ENCODE data around the gene PARP3.

Gene PARP3

DNA sequence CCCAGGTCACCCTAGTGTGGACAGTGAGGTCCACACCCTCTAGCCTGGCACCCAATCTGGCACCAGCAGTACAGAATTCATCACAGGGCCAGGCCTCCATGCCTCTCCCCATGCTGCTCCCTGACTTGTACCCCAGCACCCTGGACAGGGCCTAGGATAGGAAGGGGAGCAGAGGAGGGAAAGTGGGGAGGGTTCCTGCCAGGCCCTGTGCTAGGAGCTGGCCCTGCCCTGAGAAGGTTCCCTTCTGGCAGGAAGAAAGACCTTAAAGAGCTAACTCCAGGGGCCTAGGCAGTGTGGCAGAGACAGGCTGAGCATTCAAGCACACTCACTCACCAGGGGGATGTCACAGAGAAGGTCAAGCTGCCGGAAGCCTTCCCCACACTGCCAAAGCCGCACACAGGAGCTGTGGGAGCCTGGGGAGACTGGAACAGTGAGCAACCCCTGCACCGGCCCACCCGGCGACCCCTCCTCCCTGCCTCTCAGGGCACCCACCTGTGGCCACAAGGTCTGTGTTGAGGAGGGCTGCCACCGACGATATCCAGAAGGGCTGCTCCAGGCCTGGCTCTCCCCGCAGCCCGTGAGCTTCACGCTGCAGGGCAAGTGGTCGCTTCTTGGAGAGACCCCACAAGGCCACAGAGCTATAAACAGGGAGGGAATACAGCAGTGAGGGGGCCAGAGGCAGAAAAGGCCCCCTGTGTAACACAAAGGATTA lies 7.9 kb upstream of the PARP3 start:
- no peak for DNase-seq

DNA sequence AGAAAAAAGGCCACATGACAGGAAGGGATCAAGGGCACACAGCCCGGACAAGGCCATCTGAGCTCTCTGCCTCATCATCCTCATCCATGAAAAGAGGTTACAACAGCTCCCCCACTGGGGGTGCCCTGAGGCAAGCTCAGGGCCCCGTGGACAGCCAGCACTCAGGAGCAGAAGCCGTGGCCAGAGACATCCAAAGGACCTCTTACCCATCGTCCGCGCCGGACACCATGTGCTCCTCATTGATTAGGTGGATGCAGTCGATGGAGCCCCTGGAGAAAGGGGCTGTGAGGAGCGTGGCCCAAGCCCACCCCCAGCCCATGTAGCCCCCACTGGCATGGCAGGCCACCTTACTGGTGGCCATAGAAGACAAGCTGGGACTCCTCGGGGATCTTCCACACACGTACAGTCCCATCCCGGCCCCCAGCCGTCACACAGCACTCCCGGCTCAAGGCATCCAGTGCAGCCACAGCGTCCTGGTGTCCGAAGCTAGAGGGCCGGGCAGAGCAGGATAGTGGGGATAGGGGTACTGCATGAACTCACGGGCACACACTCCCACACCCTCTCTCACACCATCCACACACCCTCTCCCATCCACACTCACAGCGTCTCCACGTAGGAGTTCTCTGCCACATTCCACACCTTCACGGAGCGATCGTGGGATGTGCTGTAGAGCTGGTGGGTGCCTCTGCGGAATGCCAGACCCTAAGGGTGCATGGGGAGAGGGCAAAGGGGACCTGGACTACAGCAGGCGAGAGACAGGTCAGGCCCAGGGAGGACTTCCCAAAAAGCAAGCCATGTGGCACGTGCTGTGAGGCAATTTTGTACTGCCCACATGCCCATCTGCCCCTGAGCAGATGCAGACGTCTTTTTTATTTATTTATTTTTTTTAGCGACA lies 6.9 kb upstream of the PARP3 start:
- DNase-seq = no peak

DNA sequence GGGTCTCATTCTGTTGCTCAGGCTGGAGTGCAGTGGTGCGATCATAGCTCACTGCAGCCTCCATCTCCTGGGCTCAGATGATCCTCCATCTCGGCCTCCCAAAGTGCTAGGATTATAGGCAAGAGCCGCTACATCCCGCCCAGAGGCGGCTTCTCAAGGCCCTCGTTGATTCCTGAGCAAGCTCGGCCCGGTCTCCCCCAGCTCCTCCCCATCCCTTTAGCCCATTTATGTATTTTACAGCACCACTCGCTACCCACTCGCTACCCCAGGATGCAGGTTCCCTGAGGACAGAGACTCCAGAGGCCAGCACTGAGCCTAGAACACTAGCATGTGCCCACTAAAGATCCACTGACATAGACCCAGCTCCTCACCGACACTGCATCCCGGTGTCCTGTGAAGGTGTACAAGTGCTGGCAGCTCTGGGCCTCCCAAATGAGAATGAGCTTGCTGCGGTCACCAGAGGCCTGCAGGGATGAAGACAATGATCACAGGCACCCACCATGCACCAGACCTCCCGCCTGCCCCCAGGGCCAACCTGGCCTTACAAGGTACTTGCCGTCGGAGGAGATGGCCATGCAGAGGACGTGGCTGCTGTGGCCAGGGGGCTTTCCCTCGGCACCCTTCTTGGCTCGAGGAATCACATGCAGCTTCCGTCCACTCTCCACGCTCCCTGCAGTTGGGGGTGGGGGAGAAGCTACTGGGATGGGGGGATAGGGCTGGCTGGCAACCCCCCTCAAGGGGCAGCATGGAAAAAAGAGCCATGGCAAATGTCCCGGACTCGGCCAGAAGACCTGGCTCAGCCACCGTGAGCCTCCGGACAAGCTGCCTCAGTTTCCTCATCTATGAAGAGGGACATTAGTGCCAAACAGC lies 6.0 kb upstream of the PARP3 start:
- DNase-seq = no peak

DNA sequence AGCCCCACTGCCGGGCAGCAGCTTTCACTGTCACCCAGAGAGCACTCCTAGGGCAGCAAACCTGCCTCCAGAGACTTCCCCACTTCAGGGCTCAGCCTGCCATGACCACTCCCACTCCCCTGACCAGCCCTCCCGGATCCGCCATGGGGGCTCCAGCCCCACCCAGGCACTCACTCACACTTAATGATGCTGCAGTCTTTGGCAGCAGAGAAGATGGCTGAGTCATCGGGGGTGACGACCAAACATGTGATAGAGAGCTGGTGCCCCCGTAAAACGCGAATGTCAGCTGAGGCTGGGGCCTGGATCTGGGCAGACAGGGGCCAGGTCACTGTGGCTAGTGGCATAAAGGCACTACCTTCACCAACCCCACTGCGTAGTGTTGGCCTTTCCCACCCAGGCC lies 5.1 kb upstream of the PARP3 start:
- no peak for DNase-seq

DNA sequence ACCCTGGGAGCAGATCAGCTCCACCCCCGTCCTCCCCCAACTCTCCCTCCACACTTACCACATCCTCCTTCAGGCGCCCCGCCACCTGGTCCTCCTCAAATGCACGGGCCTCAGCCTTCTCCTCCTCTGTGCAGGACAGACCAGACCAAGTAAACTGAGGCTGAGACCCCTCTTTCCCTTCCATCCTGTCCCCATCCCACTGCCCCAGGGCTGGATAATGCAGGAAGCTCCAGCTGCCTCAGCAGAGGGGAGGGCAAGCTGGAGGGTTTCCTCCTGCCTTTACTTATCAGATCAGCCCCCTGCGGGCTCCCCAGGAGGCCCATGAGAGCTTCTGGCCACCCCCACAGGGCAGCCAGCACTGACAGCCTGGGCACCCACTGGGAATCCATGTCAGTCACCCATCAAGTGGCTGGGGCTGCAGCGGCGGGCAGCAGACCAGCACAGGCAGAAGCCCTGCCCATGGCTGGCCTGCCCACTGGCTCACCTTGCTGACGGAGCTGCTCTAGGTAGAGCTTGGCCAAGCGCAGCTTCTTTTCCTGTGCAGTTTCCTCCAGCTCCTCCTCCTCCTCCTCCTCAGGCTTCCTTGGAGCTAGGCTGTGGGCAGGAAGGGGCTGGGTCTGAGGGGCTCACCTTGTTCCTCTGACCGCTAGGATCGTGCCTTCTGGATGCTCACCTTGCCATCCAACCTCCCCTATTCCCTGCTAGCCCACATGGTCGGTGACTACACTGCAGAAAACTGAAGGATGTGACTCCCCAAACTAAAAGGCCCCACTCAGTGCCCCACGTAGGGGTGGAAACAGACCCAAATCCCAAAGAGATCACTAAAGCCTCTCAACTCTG lies 4.3 kb upstream of the PARP3 start:
- DNase-seq = no peak

DNA sequence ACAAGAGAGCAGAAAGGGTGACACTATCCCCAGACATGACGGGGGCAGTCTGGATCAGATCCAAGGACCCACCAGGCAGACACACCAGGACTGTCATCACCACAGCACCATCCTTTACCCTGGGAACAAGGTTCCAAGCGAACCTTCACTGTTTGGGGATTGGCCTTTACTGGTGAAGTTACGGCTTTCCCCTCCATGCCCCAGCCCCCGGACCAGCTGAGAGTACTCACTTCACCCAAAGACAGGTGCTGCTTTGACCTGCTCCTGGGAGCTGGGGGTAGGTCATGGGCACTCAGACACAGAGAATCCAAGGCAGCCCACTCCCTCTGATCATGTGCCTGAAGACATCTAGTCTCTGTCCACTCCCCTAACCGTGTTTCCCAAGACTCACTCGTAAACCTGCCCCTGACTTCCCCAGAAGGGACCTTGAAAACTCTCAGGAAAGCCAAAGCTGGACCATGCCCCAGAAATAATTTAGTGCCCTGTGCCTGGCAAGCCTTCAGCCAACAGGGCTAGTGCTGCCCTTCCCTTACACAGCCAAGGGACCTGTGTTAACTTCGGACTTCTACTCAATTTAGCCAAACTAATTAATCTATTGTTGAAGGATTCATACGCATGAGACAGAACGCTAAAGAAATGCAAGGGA lies 3.3 kb upstream of the PARP3 start:
- no peak for DNase-seq

DNA sequence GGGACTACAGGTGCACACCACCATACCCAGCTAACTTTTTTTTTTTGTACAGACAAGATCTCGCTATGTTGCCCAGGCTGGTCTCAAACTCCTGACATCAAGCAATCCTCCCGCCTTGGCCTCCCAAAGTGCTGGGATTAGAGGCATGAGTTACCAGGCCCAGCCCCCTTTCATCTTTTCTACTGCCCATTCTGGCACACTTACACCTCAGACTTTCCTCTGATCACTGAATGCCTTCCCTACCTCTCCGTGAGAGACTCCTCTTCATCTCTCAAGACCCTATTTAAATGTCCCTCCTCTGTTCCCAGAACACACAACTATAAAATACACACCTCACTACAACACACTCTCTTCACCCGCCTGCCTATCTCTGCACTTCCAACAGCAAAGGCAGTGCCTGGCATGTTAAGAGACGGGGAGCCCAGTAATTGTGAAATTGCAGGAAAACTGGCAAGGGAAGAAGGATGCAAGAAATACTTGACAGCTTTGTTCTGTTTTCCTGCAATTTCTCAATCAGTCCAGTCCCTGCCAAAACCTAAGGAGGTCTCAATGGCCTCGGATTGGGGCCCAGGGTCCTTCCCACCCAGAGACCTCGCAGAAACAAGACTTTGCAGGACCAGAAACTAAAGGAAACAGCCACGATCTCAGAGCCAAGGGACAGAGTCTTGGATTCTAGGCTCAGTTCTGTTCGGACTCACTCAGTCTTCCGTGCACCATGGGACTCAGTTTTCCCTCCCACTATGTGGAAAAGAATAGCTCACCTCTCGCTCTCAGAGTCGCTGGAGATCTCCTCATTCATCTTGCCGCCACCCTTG lies 1.3 kb upstream of the PARP3 start:
- no peak for DNase-seq

DNA sequence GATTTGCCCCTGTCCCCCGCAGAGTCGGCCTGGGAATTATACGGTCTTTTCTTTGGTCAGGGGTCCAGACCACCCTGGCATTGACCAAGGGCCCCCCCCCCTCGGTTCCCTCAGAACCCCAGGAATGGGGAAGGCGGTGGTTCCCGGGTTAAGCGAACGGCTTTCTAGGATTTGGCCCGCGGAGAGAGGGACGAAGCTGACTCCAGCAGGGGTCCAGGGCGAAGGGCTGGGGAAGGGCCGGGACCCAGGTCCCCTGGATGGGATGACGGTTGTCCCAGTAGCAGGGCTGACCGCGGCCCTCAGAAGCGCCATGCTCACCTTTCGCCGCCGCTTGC lies 733 bp upstream of the PARP3 start:
- DNase-seq = no peak

DNA sequence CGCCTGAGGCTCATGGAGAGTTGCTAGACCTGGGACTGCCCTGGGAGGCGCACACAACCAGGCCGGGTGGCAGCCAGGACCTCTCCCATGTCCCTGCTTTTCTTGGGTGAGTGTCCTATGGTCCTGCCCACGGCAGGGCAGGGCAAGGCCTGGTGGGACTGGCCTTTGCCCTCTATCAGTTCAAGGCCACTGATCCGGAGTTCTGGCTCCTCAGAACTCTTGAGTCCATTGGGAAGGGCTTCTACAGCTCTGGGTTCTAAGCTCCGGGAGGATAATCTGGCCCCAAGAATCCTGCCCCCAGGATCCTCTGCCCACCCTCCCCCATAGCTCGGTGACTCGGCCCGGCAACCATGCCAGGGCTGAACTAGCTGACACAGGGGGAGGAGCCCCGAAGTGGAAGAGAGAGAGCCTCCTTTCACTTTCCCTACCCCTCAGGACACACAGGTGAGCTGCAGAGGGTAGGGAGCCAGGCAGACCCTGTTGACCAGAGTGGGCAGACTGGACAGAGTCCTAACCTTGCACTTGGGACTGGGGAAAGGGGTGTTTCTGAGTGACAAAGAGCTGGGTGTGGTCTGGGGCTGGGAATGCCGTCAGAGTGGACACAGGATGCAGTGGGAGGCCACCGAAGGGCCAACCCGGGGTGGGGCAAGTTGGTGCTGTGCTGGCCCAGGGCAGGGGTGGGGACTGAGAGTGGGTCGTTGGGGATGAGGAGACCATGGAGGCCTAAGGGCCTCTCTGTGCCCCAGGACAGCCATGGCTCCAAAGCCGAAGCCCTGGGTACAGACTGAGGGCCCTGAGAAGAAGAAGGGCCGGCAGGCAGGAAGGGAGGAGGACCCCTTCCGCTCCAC lies 664 bp downstream of the PARP3 start:
- DNase-seq = peak; percentile 65

DNA sequence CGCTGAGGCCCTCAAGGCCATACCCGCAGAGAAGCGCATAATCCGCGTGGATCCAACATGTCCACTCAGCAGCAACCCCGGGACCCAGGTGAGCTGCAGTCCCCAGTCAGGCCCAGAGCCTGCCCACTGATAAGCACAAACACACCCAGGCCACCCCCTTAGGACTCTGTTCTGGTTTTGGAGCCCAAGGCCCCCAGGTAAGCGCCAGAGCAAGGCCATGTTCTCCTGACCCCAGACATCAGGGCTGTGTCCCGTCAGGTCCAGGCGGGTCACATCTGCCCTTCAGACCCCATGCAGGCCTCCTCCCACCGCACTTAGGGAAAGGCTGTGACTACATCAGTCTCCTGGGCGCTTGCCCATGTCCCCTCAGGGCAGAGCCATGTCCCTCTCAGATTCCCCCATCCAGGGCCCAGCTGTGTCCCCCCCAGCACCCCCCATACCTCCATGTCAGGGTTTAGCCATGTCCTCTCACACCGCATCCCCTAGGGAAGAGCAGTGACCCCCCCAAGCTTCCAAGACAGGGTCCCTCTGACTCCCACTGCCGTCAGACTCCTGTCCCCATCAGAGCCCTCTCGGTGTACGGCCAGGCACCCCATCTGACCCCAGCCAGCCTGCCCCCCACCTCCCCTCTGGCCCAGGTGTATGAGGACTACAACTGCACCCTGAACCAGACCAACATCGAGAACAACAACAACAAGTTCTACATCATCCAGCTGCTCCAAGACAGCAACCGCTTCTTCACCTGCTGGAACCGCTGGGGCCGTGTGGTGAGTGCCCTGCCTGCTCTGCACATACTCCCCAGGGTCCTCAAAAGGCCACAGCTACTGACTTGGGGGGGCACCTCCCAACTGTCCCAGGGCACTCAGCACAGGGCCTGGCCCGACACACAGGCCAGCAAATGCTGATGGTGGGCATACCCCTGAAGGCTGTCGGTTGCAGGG lies 1.6 kb downstream of the PARP3 start:
- no peak for DNase-seq

DNA sequence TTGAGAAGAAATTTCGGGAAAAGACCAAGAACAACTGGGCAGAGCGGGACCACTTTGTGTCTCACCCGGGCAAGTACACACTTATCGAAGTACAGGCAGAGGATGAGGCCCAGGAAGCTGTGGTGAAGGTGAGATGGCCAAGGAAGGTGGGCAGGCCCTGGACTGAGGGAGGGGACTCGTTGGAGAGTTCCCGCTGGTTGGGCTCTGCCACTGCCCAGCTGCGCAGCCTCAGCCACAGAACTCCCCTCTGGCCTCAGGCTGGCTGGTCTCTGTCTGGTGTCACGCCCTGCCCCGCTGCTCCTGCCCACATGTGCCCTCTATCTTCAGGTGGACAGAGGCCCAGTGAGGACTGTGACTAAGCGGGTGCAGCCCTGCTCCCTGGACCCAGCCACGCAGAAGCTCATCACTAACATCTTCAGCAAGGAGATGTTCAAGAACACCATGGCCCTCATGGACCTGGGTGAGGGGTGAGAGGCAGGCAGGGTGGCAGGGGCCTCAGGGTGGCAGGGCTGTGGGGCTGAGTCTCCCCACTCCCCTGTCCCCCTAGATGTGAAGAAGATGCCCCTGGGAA lies 2.4 kb downstream of the PARP3 start:
- DNase-seq = no peak

DNA sequence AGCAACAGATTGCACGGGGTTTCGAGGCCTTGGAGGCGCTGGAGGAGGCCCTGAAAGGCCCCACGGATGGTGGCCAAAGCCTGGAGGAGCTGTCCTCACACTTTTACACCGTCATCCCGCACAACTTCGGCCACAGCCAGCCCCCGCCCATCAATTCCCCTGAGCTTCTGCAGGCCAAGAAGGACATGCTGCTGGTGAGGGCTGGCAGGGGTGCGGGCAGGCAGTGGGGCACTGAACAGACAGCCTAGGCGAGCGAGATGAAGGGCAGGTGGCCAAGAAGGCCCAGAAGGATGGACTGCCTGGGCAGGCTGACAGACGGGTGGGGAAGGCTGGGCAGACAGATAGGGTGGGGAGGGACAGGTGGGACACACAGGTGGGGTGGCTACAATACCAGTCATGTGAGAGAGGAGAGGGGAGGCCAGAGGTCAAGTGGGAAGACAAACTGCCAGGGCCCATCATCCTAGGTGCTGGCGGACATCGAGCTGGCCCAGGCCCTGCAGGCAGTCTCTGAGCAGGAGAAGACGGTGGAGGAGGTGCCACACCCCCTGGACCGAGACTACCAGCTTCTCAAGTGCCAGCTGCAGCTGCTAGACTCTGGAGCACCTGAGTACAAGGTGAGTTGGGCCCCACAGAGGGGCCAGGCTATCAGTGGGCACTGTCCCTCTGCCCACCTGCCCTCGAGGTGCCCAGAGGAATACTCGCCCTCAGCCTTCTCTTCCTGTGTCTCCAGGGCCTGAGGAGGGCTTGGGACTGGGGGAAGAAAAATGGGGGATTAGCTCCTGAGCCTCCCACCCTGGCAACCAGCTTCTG lies 3.1 kb downstream of the PARP3 start:
- DNase-seq = no peak

DNA sequence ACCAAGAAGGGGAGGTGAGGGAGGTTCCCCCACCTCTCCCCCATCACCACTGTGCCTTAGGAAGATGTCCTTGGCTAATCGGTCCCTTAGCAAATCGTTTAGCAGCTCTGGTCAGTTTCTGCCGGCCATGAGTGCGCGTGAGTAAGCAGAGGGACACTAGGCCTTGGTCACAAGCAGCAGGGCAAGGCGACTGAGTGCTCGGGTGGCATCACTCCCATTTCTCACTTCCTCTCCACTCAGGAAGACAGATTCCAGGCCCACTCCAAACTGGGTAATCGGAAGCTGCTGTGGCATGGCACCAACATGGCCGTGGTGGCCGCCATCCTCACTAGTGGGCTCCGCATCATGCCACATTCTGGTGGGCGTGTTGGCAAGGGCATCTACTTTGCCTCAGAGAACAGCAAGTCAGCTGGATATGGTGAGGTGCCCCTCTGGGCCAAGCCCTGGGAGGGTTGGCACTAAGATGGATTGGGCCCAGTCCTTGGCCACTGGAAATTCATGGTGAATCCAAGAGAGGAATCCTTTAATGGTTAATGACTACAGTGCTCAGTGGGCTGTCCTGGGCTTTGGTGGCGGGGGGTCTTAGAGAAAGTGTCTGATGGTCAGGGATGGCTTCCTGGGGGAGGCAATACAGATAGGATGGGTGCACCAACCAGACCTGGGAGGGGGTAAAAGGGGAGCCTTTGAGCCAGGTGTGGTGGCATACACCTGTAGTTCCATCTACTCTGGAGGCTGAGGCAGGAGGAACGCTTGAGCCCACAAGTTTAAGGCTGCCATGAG lies 4.0 kb downstream of the PARP3 start:
- no peak for DNase-seq

DNA sequence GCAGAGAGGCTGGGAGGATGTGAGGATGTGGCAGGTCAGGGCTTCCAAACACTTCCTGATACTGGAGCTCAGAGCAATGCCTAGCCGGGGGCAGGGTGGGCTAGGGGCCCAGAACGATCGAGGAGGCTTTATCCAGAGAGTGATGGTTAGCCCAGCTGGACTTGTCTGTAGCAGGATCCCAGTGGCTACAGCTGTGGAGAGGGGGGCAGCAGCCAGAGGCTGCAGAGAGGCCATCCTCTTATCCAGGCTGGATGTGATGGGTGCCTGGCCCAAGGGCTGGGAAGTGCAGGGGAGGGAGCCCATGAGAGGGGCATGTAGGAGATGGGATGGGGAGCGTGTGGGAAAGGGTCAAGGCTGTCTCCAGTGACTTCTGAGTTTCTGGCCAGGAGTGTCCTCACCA lies 4.6 kb downstream of the PARP3 start:
- no peak for DNase-seq

DNA sequence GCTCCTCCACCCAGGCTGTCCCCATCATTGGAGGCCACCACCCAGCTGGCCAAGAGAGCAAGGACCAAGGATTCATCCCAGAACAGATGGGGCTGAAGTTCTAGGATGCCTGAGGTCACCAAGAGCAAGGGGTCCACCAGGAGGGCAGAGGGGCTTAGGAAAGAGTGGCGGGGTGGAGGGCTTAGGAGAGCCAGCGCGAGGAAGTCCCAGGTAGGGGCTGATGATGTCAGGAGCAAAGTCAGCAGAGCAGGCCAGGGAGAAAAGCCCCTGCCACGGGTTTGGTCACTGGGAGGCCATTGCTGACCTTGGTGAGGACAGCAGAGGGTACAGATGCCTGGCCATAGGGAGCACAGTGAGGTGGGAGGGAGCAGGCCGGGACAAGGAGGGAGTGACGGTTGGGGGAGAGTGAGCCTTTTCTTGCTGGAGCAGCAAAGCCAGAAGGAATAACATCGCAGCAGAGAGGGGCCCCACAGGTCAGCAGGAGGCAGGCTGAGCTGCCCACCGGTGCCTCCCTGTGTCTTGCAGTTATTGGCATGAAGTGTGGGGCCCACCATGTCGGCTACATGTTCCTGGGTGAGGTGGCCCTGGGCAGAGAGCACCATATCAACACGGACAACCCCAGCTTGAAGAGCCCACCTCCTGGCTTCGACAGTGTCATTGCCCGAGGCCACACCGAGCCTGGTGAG lies 5.2 kb downstream of the PARP3 start:
- DNase-seq = no peak

DNA sequence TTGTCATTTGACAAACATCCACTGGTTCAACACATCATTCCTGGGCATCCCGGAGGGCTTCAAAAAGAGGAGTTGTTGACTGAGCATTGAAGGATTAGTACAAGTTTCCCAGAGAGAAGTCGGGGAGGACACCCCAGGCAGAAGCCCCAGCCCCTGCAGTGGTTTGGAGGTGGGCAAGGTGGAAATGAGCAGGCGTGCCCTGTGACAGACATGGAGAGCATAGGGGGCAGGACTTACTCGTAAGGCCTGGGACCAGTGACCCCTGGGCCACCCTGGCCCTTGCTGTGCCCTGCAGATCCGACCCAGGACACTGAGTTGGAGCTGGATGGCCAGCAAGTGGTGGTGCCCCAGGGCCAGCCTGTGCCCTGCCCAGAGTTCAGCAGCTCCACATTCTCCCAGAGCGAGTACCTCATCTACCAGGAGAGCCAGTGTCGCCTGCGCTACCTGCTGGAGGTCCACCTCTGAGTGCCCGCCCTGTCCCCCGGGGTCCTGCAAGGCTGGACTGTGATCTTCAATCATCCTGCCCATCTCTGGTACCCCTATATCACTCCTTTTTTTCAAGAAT lies 5.9 kb downstream of the PARP3 start:
- DNase-seq = no peak

Data from CD4-positive, alpha-beta T cell treated with Interleukin-17A for 4 hours (primary cell).